HTR-8/SVneo (cell line): ENCODE measurements around the gene IFITM2.
"Not testable (repeated sequence)": the region's sequence is repeated elsewhere in the genome, so short reads cannot be mapped to it uniquely, and the experiment has no call there.

ENCODE experiments used
- DNase-seq: peaks from one replicate; pipeline ENCODE4 v3.0.0; 2011; ENCODE audit warnings: low spot score, mixed read lengths; ENCODE audit not compliant: insufficient read length
- FAIRE-seq: peaks from 2 replicates; lab custom pipeline; 2011; peaks lifted over from hg19 to GRCh38; lab: Jason Lieb, UNC

Gene IFITM2

GRCh38 chr11:318405-319120 is 10.9 kb downstream of the IFITM2 start:
- not testable (repeated sequence) for DNase-seq
- FAIRE-seq = peak; percentile 87

GRCh38 chr11:319121-319887 is 11.7 kb downstream of the IFITM2 start:
- DNase-seq = not testable (repeated sequence)
- peak; percentile 68 for FAIRE-seq

- DNase-seq, FAIRE-seq: not testable (repeated sequence)
Observed at GRCh38 chr11:319888-320273, 12.3 kb downstream of the IFITM2 start.

- DNase-seq (no peak), FAIRE-seq (no peak)
Observed at GRCh38 chr11:324156-324555, 16.5 kb downstream of the IFITM2 start.

GRCh38 chr11:324593-325517 is 17.2 kb downstream of the IFITM2 start:
- FAIRE-seq, DNase-seq: not testable (repeated sequence)

- DNase-seq (no peak), FAIRE-seq (no peak)
Observed at GRCh38 chr11:325796-326591, 18.4 kb downstream of the IFITM2 start.

GRCh38 chr11:326592-326841 is 18.9 kb downstream of the IFITM2 start:
- DNase-seq = no peak

GRCh38 chr11:326842-327580 is 19.4 kb downstream of the IFITM2 start:
- no peak for DNase-seq

More at GRCh38 chr11:326592-326841, 18.9 kb downstream of the IFITM2 start:
- no peak for FAIRE-seq

GRCh38 chr11:327581-327923 is 19.9 kb downstream of the IFITM2 start:
- DNase-seq = no peak
- FAIRE-seq = no peak

More at GRCh38 chr11:326842-327580, 19.4 kb downstream of the IFITM2 start:
- FAIRE-seq = no peak

GRCh38 chr11:328012-328411 is 20.4 kb downstream of the IFITM2 start:
- FAIRE-seq (no peak), DNase-seq (no peak)

GRCh38 chr11:328516-329100 is 21.0 kb downstream of the IFITM2 start:
- not testable (repeated sequence) for DNase-seq, FAIRE-seq

- no peak for DNase-seq
- FAIRE-seq = no peak
Observed at GRCh38 chr11:329886-330253, 22.3 kb downstream of the IFITM2 start.

GRCh38 chr11:330307-330693 is 22.7 kb downstream of the IFITM2 start:
- DNase-seq (no peak), FAIRE-seq (no peak)

- no peak for FAIRE-seq
- no peak for DNase-seq
Observed at GRCh38 chr11:330694-331357, 23.2 kb downstream of the IFITM2 start.

GRCh38 chr11:331358-332060 is 23.9 kb downstream of the IFITM2 start:
- FAIRE-seq (no peak), DNase-seq (no peak)

GRCh38 chr11:332651-333480 is 25.2 kb downstream of the IFITM2 start:
- DNase-seq = no peak
- FAIRE-seq = no peak

GRCh38 chr11:333616-334263 is 26.1 kb downstream of the IFITM2 start:
- FAIRE-seq = peak; percentile 9
- DNase-seq = not testable (repeated sequence)
